AG09309 (cell line): ENCODE measurements around the gene TNNI3K.

Experiments
- DNase-seq: peaks from one replicate; pipeline ENCODE4 v3.0.0-alpha.2; 2010; ENCODE audit warnings: low read depth
- H3K4me3 ChIP-seq: 2 replicates; pipeline ENCODE4 v1.5.1; 2011; ENCODE audit warnings: mild to moderate bottlenecking, low read depth, low read length, moderate library complexity; ENCODE audit not compliant: control insufficient read depth
- CTCF ChIP-seq: IDR thresholded peaks from 2 replicates; pipeline ENCODE4 v1.5.1; 2011; ENCODE audit warnings: mild to moderate bottlenecking, low read depth, low read length, inconsistent platforms; ENCODE audit not compliant: insufficient read depth, control insufficient read depth; ENCODE audit errors: missing control alignments

The TNNI3K gene

GRCh38 chr1:74545821-74546220, 310.6 kb downstream of the TNNI3K start:
- H3K4me3 ChIP-seq: no peak overlapping the region
- TF ChIP-seq CTCF: no peak
- DNase-seq: no peak

DNA sequence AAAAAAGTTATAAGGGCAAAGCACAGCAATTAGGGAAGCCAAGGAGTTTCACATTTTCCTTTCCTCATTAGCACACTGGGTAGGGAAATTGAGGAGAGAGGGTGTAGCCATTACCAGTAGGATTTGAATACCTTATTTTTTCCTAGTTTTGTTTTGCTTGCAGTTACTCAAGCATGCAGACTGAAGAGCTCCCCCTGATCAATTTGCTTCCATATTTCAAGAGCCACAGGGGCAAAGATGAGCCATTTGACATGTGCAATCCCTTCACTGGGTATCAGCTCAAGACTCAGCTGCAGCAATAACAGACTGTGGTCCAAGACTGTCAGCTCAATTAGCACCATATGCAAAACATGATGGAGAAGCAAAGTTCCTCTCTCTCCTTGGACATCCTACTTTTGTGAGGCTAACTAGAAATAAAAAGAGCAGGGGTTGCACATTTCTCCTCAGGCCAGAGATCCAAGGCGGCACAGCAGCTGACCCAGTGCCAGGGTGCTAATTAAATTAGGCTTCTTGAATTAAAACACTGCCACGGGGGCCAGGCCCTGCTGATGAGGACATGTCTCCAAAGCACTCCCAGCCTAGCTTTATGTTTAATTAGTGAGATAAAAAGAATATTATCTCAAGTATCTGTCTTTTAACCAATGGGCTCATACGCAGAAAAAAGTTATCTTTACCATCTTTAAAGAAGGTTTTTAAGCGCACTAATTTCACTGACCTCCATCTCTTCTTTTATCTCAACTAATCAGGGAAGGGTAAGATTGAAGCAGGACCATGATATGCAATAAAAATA, 314.0 kb downstream of the TNNI3K start:
- H3K4me3 ChIP-seq: no peak overlapping the region
- DNase-seq: no peak
- TF ChIP-seq CTCF: no peak

DNA sequence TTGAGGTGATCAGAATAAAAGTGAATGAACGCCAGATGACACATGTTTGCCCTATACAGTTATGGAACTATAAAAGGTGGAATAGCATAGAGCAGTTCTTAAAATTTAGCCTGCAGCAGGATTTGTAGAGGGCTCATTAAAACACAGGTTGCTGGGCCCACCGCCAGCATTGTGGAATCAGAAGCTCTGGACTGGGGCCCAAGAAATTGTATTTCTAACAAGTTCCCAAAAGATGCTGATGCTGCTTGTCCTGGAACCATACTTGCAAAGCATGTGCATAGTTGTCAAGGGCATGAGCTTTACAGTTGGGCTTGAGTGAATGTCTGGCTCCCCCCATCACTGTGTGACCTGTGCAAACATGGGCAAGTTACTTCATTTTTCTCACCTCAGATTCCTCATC, 314.7 kb downstream of the TNNI3K start:
- no peak overlapping the region for H3K4me3 ChIP-seq
- TF ChIP-seq CTCF: no peak
- no peak for DNase-seq

DNA sequence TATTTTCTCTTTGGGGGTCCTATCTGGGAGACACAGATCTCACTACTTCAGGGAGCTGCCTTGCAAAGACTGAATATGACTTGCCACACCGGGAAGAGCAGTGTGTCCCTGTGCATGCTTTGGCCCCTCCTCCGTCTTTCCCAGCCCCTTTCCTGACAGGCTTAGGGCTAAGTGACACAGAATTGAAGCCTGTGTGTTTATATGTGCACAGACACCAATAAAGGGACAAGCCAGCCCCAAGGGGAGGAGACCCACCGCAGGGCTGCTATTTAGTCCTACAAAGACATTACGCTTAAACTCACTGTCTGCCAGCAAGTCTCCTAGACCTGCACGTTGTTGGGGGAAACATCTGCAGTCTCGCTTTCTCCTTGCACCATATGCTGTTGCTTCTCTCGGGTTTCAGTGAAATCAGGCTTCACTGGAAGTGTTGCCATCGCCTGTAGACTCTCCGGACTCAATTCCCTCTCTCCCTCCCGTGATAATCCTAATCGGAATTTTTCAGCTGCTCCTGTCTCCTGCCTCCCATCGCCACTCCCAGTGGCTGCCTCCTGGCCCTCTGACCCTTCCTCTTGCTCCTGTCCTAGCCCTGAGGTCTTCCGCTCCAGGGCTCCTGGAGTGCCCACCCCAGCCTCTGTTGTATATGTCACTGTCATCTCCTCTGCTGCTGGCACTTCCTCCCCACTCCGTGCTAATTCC, 335.8 kb downstream of the TNNI3K start:
- TF ChIP-seq CTCF: no peak

GRCh38 chr1:74571493-74571800, 336.3 kb downstream of the TNNI3K start:
- no peak overlapping the region for H3K4me3 ChIP-seq
- no peak for DNase-seq
- TF ChIP-seq CTCF: no peak

More for the DNA sequence above, 335.8 kb downstream of the TNNI3K start:
- no peak for DNase-seq
- no peak overlapping the region for H3K4me3 ChIP-seq

DNA sequence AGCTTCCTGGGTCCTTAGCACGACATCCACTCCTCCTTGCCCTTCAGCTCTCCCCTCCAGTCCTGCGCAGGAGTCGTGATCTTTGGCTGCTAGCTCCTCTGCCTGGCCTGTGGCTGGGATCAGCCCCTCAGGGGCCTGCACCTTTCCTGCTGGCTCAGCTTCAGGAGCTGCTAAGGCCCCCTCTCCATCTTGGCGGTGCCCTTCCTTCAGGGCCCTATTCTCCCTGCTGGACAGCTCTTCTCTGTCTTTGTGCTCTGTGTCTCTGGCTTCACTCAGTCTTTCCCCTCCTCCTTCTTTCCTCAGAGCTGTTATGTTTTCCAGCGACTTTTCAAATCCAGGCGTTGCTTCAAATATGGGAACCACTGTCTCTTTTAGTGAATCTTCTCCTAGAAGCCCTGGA, 336.7 kb downstream of the TNNI3K start:
- H3K4me3 ChIP-seq: no peak overlapping the region
- no peak for DNase-seq
- no peak for TF ChIP-seq CTCF
